ENCODE measurements around the gene CMIP. TPM values are rescaled to one million over a fixed set of nuclear protein-coding genes. Genes with fewer than 3 reads are reported as not detected.

Gene CMIP
- total RNA-seq = 10 to 100 TPM; 23.6 to 24.4 TPM
- polyA plus RNA-seq = 1.0 TPM

- Histone ChIP-seq H3K27ac (ENCODE audit: low read depth, low read length) (peak within 1 kb of the TSS; percentile 84), H3K9me3 (ENCODE audit: low read length) (no peaks in the 10 kb centered on the region), H3K36me3 (ENCODE audit: insufficient read depth, low read length) (no peaks in the 10 kb centered on the region), H3K4me3 (ENCODE audit: low read length) (peak within 1 kb of the TSS; percentile 81), H3K27me3 (ENCODE audit: insufficient read depth, low read length, poor library complexity, severe bottlenecking) (no peaks in the 10 kb centered on the region), H3K4me1 (ENCODE audit: insufficient read depth, low read length) (peaks cover 45% of the 10 kb centered on the region)
- Mint-ChIP-seq H3K27ac (peak within 1 kb of the TSS; percentile 93 to 98 (median 96)), H3K4me3 (peak within 1 kb of the TSS; percentile 85 to 97 (median 94)), H3K27me3 (peaks cover 0 to 11% of the 10 kb centered on the region in 2 donors), H3K9me3 (no peaks in the 10 kb centered on the region), H3K4me1 (peaks cover 46 to 59% (median 55%) of the 10 kb centered on the region in 3 donors), H3K36me3 (peaks cover 0 to 21% (median 0%) of the 10 kb centered on the region in 3 donors)
- POLR2A ChIA-PET = no interaction called here
- DNase-seq = peak; percentile 74 to 86 (median 81)
- CTCF ChIA-PET = no interaction called here
Measured at GRCh38 chr16:81444448-81445121, at the start of gene CMIP. Gene CMIP (plus strand): TSS chr16:81444808.

- H3K9me3 Mint-ChIP-seq = peaks cover 0 to 6% (median 0%) of the 10 kb centered on the region in 5 donors
- no peak overlapping the region for H3K4me3 Mint-ChIP-seq
- Histone ChIP-seq H3K4me3 (ENCODE audit: low read length) (no peak overlapping the region), H3K36me3 (ENCODE audit: insufficient read depth, low read length) (no peaks in the 10 kb centered on the region), H3K27me3 (ENCODE audit: insufficient read depth, low read length, poor library complexity, severe bottlenecking) (no peaks in the 10 kb centered on the region), H3K4me1 (ENCODE audit: insufficient read depth, low read length) (no peaks in the 10 kb centered on the region), H3K9me3 (ENCODE audit: low read length) (no peaks in the 10 kb centered on the region), H3K27ac (ENCODE audit: low read depth, low read length) (no peak overlapping the region)
- no peak overlapping the region for H3K27ac Mint-ChIP-seq
- POLR2A ChIA-PET = no interaction called here
- H3K4me1 Mint-ChIP-seq = no peaks in the 10 kb centered on the region
- peaks cover 0 to 17% (median 7%) of the 10 kb centered on the region in 3 donors for H3K36me3 Mint-ChIP-seq
- DNase-seq = no peak
- CTCF ChIA-PET = interaction anchor here (1.5 to 1.7 kb wide), 2 partner anchors 9 to 329 kb away, joined by 4 to 6 read pairs; no protein-coding TSS in a partner anchor
- H3K27me3 Mint-ChIP-seq = peaks cover 0 to 2% of the 10 kb centered on the region in 2 donors
Measured at GRCh38 chr16:81394966-81395655, 49.5 kb upstream of the CMIP start.

GRCh38 chr16:81397058-81397878 is 47.3 kb upstream of the CMIP start:
- Mint-ChIP-seq H3K9me3 (peaks cover 0 to 7% (median 0%) of the 10 kb centered on the region in 5 donors), H3K27ac (peak overlapping the region in 1 of 8 donors; percentile 72), H3K36me3 (peaks cover 0 to 2% (median 2%) of the 10 kb centered on the region in 3 donors), H3K4me3 (no peak overlapping the region), H3K27me3 (peaks cover 0 to 2% of the 10 kb centered on the region in 2 donors), H3K4me1 (no peaks in the 10 kb centered on the region)
- no peak for DNase-seq
- POLR2A ChIA-PET = no interaction called here
- H3K4me3 ChIP-seq (ENCODE audit: low read length) = no peak overlapping the region
- no peaks in the 10 kb centered on the region for H3K9me3 ChIP-seq (ENCODE audit: low read length)
- no peaks in the 10 kb centered on the region for H3K36me3 ChIP-seq (ENCODE audit: insufficient read depth, low read length)
- H3K27ac ChIP-seq (ENCODE audit: low read depth, low read length) = no peak overlapping the region
- H3K27me3 ChIP-seq (ENCODE audit: insufficient read depth, low read length, poor library complexity, severe bottlenecking) = no peaks in the 10 kb centered on the region
- CTCF ChIA-PET = interaction anchor here (1.2 kb wide), 1 partner anchor 15 kb away, joined by 3 read pairs; no protein-coding TSS in a partner anchor
- H3K4me1 ChIP-seq (ENCODE audit: insufficient read depth, low read length) = no peaks in the 10 kb centered on the region

DNA sequence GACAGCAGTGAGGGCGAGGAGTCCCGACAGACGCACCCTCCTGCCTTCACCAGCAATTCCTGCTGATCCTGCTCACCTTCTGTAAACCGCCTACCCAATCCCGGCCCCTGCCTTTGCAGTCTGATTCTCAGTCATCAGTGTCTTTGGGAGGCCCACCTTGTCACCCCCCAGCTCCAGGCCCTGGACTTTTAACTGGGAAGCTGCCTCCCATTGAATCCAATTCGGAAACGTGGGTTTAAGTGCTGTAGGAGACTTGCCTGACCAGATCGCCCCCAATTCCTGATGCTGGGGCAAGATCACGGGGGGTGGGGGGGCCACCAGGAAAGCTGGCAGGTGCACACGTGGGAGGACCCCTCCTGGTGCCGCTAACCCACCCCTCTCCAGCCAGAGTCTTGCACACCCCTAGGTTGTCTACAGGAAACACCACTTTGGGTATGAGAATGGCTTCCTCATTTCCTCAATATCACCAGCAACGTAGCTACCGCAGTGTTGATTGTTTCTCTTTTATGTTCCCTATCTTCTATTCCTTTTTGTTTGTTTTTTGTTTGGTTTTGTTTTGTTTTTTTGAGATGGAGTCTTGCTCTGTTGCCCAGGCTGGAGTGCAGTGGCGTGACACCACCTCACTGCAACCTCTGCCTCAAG is 46.6 kb upstream of the CMIP start:
- no peak overlapping the region for H3K27ac ChIP-seq (ENCODE audit: low read depth, low read length)
- H3K27me3 ChIP-seq (ENCODE audit: insufficient read depth, low read length, poor library complexity, severe bottlenecking) = no peaks in the 10 kb centered on the region
- ChIA-PET POLR2A (interaction anchor here (0.6 kb wide), 1 partner anchor 12 kb away, joined by 4 read pairs; no protein-coding TSS in a partner anchor), CTCF (interaction anchor here (1.2 kb wide), 1 partner anchor 16 kb away, joined by 3 read pairs; no protein-coding TSS in a partner anchor)
- no peak for DNase-seq
- no peaks in the 10 kb centered on the region for H3K9me3 ChIP-seq (ENCODE audit: low read length)
- Mint-ChIP-seq H3K36me3 (peaks cover 0 to 2% (median 0%) of the 10 kb centered on the region in 3 donors), H3K27me3 (peaks cover 0 to 2% of the 10 kb centered on the region in 2 donors), H3K4me3 (no peak overlapping the region), H3K4me1 (no peaks in the 10 kb centered on the region), H3K9me3 (peaks cover 0 to 7% (median 0%) of the 10 kb centered on the region in 5 donors), H3K27ac (peak overlapping the region in 1 of 8 donors; percentile 72)
- H3K36me3 ChIP-seq (ENCODE audit: insufficient read depth, low read length) = no peaks in the 10 kb centered on the region
- no peak overlapping the region for H3K4me3 ChIP-seq (ENCODE audit: low read length)
- H3K4me1 ChIP-seq (ENCODE audit: insufficient read depth, low read length) = no peaks in the 10 kb centered on the region

GRCh38 chr16:81399909-81400308 is 44.7 kb upstream of the CMIP start:
- peaks cover 0 to 5% (median 3%) of the 10 kb centered on the region in 3 donors for H3K4me1 Mint-ChIP-seq
- no peak overlapping the region for H3K4me3 ChIP-seq (ENCODE audit: low read length)
- no peaks in the 10 kb centered on the region for H3K36me3 ChIP-seq (ENCODE audit: insufficient read depth, low read length)
- no peak overlapping the region for H3K27ac Mint-ChIP-seq
- ChIA-PET CTCF (interaction anchor here (1.3 to 2.3 kb wide), 5 partner anchors 149 to 330 kb away, joined by 3 to 8 read pairs (median 4); no protein-coding TSS in a partner anchor), POLR2A (no interaction called here)
- H3K27me3 Mint-ChIP-seq = peaks cover 0 to 2% of the 10 kb centered on the region in 2 donors
- no peaks in the 10 kb centered on the region for H3K27me3 ChIP-seq (ENCODE audit: insufficient read depth, low read length, poor library complexity, severe bottlenecking)
- no peak overlapping the region for H3K4me3 Mint-ChIP-seq
- DNase-seq = no peak
- H3K9me3 Mint-ChIP-seq = peaks cover 0 to 9% (median 0%) of the 10 kb centered on the region in 5 donors
- no peaks in the 10 kb centered on the region for H3K36me3 Mint-ChIP-seq
- no peak overlapping the region for H3K27ac ChIP-seq (ENCODE audit: low read depth, low read length)
- H3K9me3 ChIP-seq (ENCODE audit: low read length) = no peaks in the 10 kb centered on the region
- no peaks in the 10 kb centered on the region for H3K4me1 ChIP-seq (ENCODE audit: insufficient read depth, low read length)

DNA sequence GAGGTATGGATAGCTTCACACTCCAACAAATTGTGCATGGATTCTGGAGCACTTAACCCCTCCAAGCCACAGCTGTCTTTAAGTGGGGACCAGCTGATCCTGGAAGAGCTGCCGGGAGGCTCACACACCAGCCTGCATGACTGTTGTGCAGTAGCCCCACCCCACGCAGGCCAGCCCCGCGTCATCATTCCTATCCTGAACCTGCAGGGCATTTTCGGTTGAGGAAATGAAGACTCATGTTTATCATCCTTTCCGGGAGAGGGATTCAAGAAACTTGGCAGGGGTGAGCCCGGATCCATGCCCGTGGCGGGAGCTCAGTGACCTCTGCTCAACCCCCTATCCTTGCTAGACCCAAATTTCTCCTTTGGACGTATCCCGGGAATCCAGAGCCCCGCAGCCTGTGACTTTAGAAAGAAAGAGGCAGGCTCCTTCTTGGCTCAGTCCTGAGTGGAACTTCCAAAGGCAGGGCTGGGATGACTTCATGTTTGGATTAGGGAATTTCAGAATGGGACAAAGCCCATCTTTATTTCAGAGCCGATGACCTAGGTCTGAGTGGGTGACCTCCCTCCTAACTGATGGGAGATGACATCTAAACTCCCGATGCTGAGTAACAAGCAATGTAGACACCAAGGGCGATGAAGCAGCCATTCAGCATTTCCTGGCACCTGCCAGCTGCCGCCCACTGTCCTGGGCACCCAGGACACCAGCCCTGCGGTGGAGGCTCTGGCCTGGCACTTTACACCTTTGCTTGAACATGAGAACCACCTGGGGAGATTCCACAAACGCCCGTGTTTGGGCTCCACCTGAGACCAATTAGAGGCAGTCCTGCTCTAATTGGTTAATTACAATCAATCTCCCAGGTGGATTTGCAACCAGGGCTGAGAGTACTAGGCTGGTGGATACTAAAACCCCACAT is 43.3 kb upstream of the CMIP start:
- POLR2A ChIA-PET = no interaction called here

More for the DNA sequence above, 43.3 kb upstream of the CMIP start:
- Histone ChIP-seq H3K27ac (ENCODE audit: low read depth, low read length) (no peak overlapping the region), H3K4me3 (ENCODE audit: low read length) (no peak overlapping the region), H3K4me1 (ENCODE audit: insufficient read depth, low read length) (no peaks in the 10 kb centered on the region), H3K27me3 (ENCODE audit: insufficient read depth, low read length, poor library complexity, severe bottlenecking) (no peaks in the 10 kb centered on the region), H3K36me3 (ENCODE audit: insufficient read depth, low read length) (no peaks in the 10 kb centered on the region), H3K9me3 (ENCODE audit: low read length) (no peaks in the 10 kb centered on the region)
- Mint-ChIP-seq H3K27me3 (peaks cover 0 to 2% of the 10 kb centered on the region in 2 donors), H3K4me1 (peaks cover 0 to 5% (median 3%) of the 10 kb centered on the region in 3 donors), H3K9me3 (peaks cover 0 to 9% (median 0%) of the 10 kb centered on the region in 5 donors), H3K4me3 (no peak overlapping the region), H3K36me3 (no peaks in the 10 kb centered on the region), H3K27ac (peak overlapping the region in 1 of 8 donors; percentile 19)
- CTCF ChIA-PET = interaction anchor here (1.3 to 2.3 kb wide), 5 partner anchors 147 to 329 kb away, joined by 3 to 8 read pairs (median 4); no protein-coding TSS in a partner anchor
- no peak for DNase-seq

Measured in CD8-positive, alpha-beta memory T cell (primary cell).